GM18498 (cell line): Measurements from ENCODE around the gene EEF1AKMT4.

Experiments
- ATAC-seq: cut with Tn5 transposase; IDR thresholded peaks from one replicate; pipeline ENCODE4 v1.9.1; 2021; ENCODE audit warnings: mild to moderate bottlenecking, moderate library complexity; ENCODE audit not compliant: unreplicated experiment

Gene EEF1AKMT4

DNA sequence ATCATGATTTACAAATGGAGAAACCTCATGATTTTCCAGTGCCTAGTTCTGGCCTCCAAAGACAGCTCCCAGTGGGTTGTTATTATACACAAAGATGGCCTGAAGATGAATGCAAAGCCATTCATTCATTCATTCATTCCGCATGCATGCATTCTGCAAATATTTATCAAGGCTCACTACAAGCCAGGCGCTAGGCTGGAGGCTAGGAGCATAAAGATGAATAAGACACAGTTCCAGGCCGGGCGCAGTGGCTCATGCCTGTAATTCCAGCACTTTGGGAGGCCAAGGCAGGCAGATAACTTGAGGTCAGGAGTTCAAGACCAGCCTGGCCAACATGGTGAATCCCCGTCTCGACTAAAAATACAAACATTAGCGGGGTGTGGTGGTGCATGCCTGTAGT, 47.1 kb downstream of the EEF1AKMT4 start:
- ATAC-seq = no peak

DNA sequence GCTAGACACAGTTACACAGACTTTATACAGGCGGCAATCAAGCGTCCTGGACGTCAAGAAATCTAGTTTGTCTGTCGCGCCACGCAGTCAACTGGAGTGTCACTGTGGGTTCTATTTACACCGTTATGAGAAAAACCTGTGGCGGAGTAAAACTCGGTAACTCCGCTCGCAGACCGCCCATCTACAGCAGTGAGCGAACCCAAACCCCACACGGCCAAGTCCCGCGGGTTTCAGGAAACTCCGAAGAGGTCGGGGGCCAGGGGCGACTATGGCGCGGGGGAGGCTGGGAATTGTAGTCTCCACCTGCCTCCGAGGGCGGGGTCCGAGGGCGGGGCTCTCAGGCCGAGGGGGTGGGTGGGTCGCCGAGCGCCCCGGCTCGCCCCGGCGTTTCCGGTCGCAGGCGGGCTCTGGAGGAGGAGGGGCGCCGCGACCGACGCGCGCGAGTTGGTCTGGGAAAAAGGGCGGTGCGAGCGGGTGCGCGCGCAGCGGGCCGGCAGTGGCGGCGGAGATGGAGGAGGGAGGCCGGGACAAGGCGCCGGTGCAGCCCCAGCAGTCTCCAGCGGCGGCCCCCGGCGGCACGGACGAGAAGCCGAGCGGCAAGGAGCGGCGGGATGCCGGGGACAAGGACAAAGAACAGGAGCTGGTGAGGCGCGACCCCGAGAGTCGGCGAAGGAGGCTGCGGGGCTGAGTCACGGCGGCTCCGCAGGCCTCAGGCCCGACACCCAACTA, 49.5 kb downstream of the EEF1AKMT4 start, which contains the start of gene PSMD2:
PSMD2 (plus strand) TSS at position 483 of the 729 bp plus-strand sequence; CDS start at position 509, 26 bp downstream.
- ATAC-seq = peak; percentile 95

DNA sequence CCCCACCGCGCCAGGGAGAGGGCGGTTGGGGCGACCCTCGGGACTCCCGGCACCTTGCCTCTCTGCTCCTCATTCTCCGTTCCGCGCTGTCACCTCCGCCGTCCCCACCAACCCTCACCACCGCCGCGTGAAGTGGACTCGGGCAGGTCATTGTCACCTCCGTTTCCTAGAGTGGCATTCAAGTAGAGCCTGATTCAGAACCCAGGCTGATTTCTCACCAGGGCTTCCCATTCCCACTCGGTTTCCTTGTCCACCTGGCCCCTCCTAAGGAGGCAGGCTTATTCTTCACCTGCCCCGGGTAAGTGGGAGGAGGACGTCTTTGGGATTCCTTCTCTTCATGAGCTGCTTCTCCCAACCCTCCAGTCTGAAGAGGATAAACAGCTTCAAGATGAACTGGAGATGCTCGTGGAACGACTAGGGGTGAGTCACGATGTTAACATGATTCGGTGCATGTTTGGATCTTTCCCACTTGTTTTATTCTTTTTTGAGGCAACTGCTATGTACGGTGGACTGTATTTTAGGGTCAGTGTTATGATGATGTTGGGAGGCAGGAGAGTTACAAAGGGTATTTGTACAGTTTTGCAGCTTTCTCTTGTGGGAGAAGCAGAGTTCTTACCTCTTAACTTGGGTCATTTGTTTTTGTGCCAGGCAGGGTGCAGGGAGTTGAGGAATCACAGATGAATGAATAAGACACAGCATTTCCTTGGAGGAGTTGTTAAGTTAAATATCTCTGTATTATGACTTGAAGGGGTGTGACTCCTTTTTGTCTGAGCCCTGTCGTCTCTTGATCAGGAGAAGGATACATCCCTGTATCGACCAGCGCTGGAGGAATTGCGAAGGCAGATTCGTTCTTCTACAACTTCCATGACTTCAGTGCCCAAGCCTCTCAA, 50.3 kb downstream of the EEF1AKMT4 start:
- ATAC-seq = no peak

DNA sequence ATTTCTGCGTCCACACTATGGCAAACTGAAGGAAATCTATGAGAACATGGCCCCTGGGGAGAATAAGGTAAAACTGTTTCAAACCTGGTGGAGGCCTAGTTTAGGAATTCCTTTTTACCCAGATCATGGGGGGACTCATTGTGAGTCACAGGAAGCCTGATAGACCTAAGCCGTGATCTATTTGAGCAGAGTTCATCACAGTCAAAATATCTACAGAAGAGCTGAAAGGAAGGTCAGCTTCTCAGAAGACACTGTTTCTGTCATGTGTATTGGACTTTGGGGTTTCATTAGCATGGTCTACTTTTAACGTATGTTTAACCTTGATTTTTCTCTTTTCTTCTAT, 50.9 kb downstream of the EEF1AKMT4 start:
- no peak for ATAC-seq

DNA sequence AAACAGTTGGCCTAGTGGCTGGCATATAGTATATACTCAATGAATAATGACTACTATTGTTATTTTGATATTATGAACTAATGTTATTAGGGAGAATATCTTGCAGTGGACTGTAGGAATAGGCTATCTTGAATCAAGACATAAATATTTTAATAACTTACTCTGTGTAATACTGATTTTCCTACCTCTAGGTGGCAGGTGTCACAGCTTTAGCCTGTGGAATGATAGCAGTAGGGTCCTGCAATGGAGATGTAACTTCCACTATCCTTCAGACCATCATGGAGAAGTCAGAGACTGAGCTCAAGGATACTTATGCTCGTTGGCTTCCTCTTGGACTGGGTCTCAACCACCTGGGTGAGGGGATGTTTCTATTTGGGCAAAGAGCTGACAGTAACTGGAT, 56.1 kb downstream of the EEF1AKMT4 start:
- ATAC-seq = no peak

DNA sequence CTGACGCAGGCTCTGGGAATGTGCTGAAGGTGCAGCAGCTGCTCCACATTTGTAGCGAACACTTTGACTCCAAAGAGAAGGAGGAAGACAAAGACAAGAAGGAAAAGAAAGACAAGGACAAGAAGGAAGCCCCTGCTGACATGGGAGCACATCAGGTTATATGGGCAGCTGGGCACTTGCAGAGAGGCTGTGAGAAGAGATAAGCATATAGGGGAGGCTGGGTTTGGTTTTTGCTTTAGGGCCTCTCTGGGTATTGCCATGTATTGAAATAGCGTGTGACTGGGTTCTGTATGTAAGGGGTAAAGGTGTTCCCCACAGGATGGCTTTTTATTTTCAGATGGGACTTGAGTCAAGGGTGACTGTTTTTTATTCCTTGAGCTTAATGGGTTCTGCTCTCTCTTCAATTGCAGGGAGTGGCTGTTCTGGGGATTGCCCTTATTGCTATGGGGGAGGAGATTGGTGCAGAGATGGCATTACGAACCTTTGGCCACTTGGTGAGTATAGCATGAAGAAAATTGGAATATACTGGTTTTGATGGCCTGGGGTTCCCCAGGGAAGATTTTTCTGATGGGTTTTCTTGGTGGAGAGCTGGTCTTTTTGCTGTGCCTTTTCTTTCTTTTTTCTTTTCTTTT, 57.0 kb downstream of the EEF1AKMT4 start:
- ATAC-seq = no peak

DNA sequence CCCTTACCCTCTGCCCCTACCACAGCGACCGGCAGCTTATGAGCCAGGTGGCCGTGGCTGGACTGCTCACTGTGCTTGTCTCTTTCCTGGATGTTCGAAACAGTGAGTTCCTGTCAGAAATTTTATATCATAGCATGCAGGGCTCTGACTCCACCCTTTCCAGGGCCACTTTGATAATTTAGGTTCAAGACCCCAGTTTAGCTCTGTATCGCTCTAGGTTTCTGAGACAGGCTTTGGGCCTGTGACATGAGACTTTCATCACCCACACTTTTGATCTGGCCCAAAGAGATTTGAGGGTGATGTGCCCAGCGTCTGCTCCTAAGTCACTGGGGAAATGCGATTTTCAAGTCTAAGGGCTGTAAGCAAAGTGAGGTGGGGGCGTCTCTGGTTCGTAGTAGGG, 58.4 kb downstream of the EEF1AKMT4 start:
- ATAC-seq = no peak
